Subcutaneous abdominal adipose tissue (tissue), 5 donors: ENCODE results near the gene NHLRC3.
A peak's percentile ranks its signal among the peaks of the same experiment; 100 is the strongest.

Source experiments
- H3K27ac ChIP-seq: one replicate; pipeline ENCODE4 v1.7.0; 2013; ENCODE audit warnings: low read depth, mild to moderate bottlenecking, inconsistent platforms, low read length, moderate library complexity
- H3K27me3 ChIP-seq, 5 donors: one replicate each; pipeline ENCODE4 v1.7.0; 2013; ENCODE audit warnings: low read length in 5 of 5, inconsistent platforms in 1 of 5; ENCODE audit not compliant: control insufficient read depth in 5 of 5, insufficient read depth in 4 of 5
- H3K36me3 ChIP-seq, 5 donors: one replicate each; pipeline ENCODE4 v1.7.0; 2013; ENCODE audit warnings: low read length in 5 of 5; ENCODE audit not compliant: control insufficient read depth in 5 of 5, insufficient read depth in 5 of 5
- H3K4me1 ChIP-seq, 5 donors: one replicate each; pipeline ENCODE4 v1.7.0; 2013; ENCODE audit warnings: low read length in 5 of 5, mild to moderate bottlenecking in 3 of 5, moderate library complexity in 1 of 5; ENCODE audit not compliant: control insufficient read depth in 5 of 5, insufficient read depth in 5 of 5
- H3K4me3 ChIP-seq, 5 donors: one replicate each; pipeline ENCODE4 v1.7.0; 2013; ENCODE audit warnings: low read length in 5 of 5, low read depth in 1 of 5
- H3K9ac ChIP-seq, 5 donors: one replicate each; pipeline ENCODE4 v1.7.0; 2013; ENCODE audit warnings: low read length in 5 of 5, mild to moderate bottlenecking in 4 of 5, moderate library complexity in 3 of 5
- H3K9me3 ChIP-seq, 5 donors: one replicate each; pipeline ENCODE4 v1.7.0; 2013; ENCODE audit warnings: low read length in 5 of 5; ENCODE audit not compliant: control insufficient read depth in 5 of 5
- donor health status: healthy.
- donor health status: healthy.
- donor health status: healthy.
- donor health status: healthy.
- donor health status: healthy.

The NHLRC3 gene

DNA sequence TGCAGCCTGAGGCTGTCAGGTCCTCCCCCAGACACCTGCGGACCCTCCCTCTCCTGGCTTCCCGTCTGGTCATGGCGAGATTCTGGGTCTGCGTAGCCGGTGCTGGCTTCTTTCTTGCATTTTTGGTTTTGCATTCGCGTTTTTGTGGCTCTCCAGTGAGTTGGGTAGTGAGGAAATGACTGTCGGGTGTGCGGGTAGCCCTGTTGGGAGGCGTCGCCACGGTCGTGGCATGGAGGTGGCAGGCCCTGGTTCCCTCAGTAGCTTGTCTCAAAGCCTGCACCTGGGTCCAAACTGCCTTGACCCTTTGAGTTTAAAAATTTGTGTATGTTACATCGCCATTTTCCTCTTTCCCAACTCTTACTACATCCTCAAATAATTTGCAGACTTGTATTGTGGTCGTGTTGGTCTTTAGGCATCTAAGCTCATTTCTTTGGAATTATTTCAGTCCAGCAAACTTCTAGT is 344 bp downstream of the NHLRC3 start:
- peaks cover 6 to 57% (median 54%) of the 10 kb centered on the region in 5 donors for H3K4me1 ChIP-seq
- H3K9ac ChIP-seq: peak overlapping the region; percentile 82 to 99 (median 90)
- H3K27ac ChIP-seq: peak overlapping the region; percentile 84

DNA sequence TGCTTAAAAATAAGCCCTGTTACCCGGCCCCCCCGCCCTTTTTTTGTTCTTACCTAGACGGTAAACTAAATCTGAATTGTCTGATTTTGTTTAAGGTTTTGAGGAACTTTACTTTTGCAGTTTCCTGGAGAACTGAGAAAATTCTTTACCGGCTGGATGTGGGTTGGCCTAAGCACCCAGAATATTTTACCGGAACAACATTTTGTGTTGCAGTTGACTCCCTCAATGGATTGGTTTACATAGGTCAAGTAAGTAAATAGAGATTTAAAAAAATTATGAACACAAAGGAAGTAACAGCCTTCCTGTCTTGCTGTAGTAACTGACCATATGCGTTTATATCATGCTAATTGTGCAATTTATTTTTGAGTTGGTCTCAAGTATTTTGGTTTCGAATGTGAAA is 785 bp downstream of the NHLRC3 start:
- peak overlapping the region; percentile 84 for H3K27ac ChIP-seq
- peak overlapping the region; percentile 89 to 98 (median 95) for H3K4me3 ChIP-seq
- H3K9me3 ChIP-seq: no peaks in the 10 kb centered on the region
- peaks cover 0 to 2% (median 0%) of the 10 kb centered on the region in 5 donors for H3K27me3 ChIP-seq
- peak overlapping the region in 2 of 5 donors; percentile 82 to 90 for H3K9ac ChIP-seq
- peaks cover 0 to 8% (median 5%) of the 10 kb centered on the region in 5 donors for H3K36me3 ChIP-seq
- H3K4me1 ChIP-seq: peaks cover 6 to 57% (median 54%) of the 10 kb centered on the region in 5 donors

More for the DNA sequence above, 344 bp downstream of the NHLRC3 start:
- Histone ChIP-seq H3K36me3 (peaks cover 0 to 8% (median under 1%) of the 10 kb centered on the region in 5 donors), H3K27me3 (peaks cover 0 to 2% (median 0%) of the 10 kb centered on the region in 5 donors), H3K4me3 (peak overlapping the region; percentile 89 to 98 (median 95)), H3K9me3 (no peaks in the 10 kb centered on the region)

- H3K9me3 ChIP-seq: no peaks in the 10 kb centered on the region
- peaks cover 0 to 2% (median 0%) of the 10 kb centered on the region in 5 donors for H3K27me3 ChIP-seq
- H3K36me3 ChIP-seq: peaks cover 0 to 18% (median 16%) of the 10 kb centered on the region in 5 donors
- H3K9ac ChIP-seq: peak overlapping the region in 3 of 5 donors; percentile 51 to 74 (median 64)
- peak overlapping the region; percentile 84 for H3K27ac ChIP-seq
- peak overlapping the region in 1 of 5 donors; percentile 47 for H3K4me3 ChIP-seq
- H3K4me1 ChIP-seq: peaks cover 6 to 50% (median 48%) of the 10 kb centered on the region in 5 donors
These were observed 1.9 kb downstream of the NHLRC3 start for GRCh38 chr13:39040206-39040605.

- no peaks in the 10 kb centered on the region for H3K9me3 ChIP-seq
- no peak overlapping the region for H3K27ac ChIP-seq
- peaks cover 0 to 30% (median 28%) of the 10 kb centered on the region in 5 donors for H3K36me3 ChIP-seq
- no peaks in the 10 kb centered on the region for H3K27me3 ChIP-seq
- no peak overlapping the region for H3K4me3 ChIP-seq
- no peak overlapping the region for H3K9ac ChIP-seq
- peaks cover 0 to 19% (median 14%) of the 10 kb centered on the region in 5 donors for H3K4me1 ChIP-seq
These were observed 6.3 kb downstream of the NHLRC3 start for GRCh38 chr13:39044536-39044935.

GRCh38 chr13:39047560-39047959 is 9.3 kb downstream of the NHLRC3 start:
- H3K27me3 ChIP-seq: no peaks in the 10 kb centered on the region
- peaks cover 0 to 2% (median 0%) of the 10 kb centered on the region in 5 donors for H3K4me1 ChIP-seq
- H3K36me3 ChIP-seq: peaks cover 0 to 30% (median 29%) of the 10 kb centered on the region in 5 donors
- no peak overlapping the region for H3K9ac ChIP-seq
- no peaks in the 10 kb centered on the region for H3K9me3 ChIP-seq
- H3K27ac ChIP-seq: no peak overlapping the region
- no peak overlapping the region for H3K4me3 ChIP-seq

DNA sequence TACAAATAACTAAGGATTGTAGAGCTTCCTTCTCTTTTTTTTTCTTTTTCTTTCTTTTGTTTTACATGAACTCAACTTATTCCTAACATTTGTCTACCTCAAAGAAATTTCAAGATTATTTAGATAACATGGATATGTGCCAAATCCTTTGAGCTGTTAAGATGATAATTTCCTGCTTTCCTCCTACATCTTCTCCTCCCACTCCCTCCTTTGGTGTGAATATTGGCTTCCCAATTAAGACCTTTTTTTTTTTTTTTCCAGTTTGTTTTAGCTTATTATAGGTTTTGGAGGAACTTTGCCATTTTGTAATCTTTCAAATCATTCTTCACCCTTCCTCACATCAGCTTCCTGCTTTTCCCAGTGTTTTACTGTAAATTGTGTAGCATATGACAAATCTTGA is 10.6 kb downstream of the NHLRC3 start:
- H3K27ac ChIP-seq: no peak overlapping the region
- peaks cover 3 to 36% (median 30%) of the 10 kb centered on the region in 5 donors for H3K36me3 ChIP-seq
- no peak overlapping the region for H3K9ac ChIP-seq
- H3K4me1 ChIP-seq: no peaks in the 10 kb centered on the region
- no peaks in the 10 kb centered on the region for H3K9me3 ChIP-seq
- no peaks in the 10 kb centered on the region for H3K27me3 ChIP-seq
- H3K4me3 ChIP-seq: no peak overlapping the region

GRCh38 chr13:39049274-39049673 is 11.0 kb downstream of the NHLRC3 start:
- Histone ChIP-seq H3K27ac (no peak overlapping the region), H3K4me1 (no peaks in the 10 kb centered on the region), H3K36me3 (peaks cover 3 to 32% (median 25%) of the 10 kb centered on the region in 5 donors), H3K27me3 (no peaks in the 10 kb centered on the region), H3K9me3 (no peaks in the 10 kb centered on the region), H3K9ac (no peak overlapping the region), H3K4me3 (no peak overlapping the region)

- H3K9ac ChIP-seq: no peak overlapping the region
- no peak overlapping the region for H3K4me3 ChIP-seq
- no peak overlapping the region for H3K27ac ChIP-seq
- H3K27me3 ChIP-seq: no peaks in the 10 kb centered on the region
- no peaks in the 10 kb centered on the region for H3K4me1 ChIP-seq
- peaks cover 3 to 21% (median 16%) of the 10 kb centered on the region in 5 donors for H3K36me3 ChIP-seq
- H3K9me3 ChIP-seq: peaks cover 0 to 3% (median 0%) of the 10 kb centered on the region in 5 donors
These were observed 12.9 kb downstream of the NHLRC3 start for GRCh38 chr13:39051157-39051556.

DNA sequence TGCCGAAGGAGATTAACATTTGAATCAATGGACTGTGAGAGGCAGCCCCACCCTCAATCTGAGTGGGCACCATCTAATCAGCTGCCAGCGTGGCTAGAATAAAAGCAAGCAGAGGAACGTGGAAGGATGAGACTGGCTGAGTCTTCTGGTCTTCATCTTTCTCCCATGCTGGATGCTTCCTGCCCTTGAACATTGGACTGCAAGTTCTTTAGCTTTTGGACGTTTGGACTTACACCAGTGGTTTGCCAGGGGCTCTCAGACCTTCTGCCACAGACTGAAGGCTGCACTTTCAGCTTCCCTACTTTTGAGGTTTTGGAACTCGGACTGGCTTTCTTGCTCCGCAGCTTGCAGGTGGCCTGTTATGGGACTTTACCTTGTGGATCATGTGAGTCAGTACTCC is 14.7 kb downstream of the NHLRC3 start:
- H3K9me3 ChIP-seq: peaks cover 0 to 4% (median 3%) of the 10 kb centered on the region in 5 donors
- H3K9ac ChIP-seq: no peak overlapping the region
- H3K4me3 ChIP-seq: no peak overlapping the region
- H3K36me3 ChIP-seq: peaks cover 3 to 21% (median 13%) of the 10 kb centered on the region in 5 donors
- no peak overlapping the region for H3K27ac ChIP-seq
- no peaks in the 10 kb centered on the region for H3K27me3 ChIP-seq
- no peaks in the 10 kb centered on the region for H3K4me1 ChIP-seq

GRCh38 chr13:39054112-39054511 is 15.9 kb downstream of the NHLRC3 start:
- Histone ChIP-seq H3K9ac (no peak overlapping the region), H3K27me3 (no peaks in the 10 kb centered on the region), H3K27ac (no peak overlapping the region), H3K36me3 (peaks cover 3 to 14% (median 11%) of the 10 kb centered on the region in 5 donors), H3K9me3 (peaks cover 0 to 4% (median 3%) of the 10 kb centered on the region in 5 donors), H3K4me3 (no peak overlapping the region), H3K4me1 (no peaks in the 10 kb centered on the region)
